ENCODE data around the gene HABP4. TPM values are rescaled to one million over a fixed set of nuclear protein-coding genes. Genes with fewer than 3 reads are reported as not detected.

HABP4 gene
- total RNA-seq, 1 donor from 2014 or later, result 15.8 TPM

GRCh38 chr9:96513622-96514021 is 63.7 kb downstream of the HABP4 start:
- peaks cover 15% of the 10 kb centered on the region for H3K36me3 Mint-ChIP-seq (ENCODE audit: unreplicated experiment)
- peak overlapping the region; percentile 15 for H3K27ac Mint-ChIP-seq (ENCODE audit: unreplicated experiment)
- peaks cover 37% of the 10 kb centered on the region for H3K4me1 Mint-ChIP-seq (ENCODE audit: unreplicated experiment)
- TF ChIP-seq CTCF (IDR thresholded peaks at IDR 0.05), result no peak
- no peak overlapping the region for H3K4me3 Mint-ChIP-seq (ENCODE audit: unreplicated experiment)
- no peak for DNase-seq (ENCODE audit: extremely low spot score, unreplicated experiment)
- H3K27me3 Mint-ChIP-seq (ENCODE audit: unreplicated experiment), result no peaks in the 10 kb centered on the region
- H3K9me3 Mint-ChIP-seq (ENCODE audit: unreplicated experiment), result no peaks in the 10 kb centered on the region

- no peaks in the 10 kb centered on the region for H3K27me3 Mint-ChIP-seq (ENCODE audit: unreplicated experiment)
- peaks cover 37% of the 10 kb centered on the region for H3K4me1 Mint-ChIP-seq (ENCODE audit: unreplicated experiment)
- TF ChIP-seq CTCF (IDR thresholded peaks at IDR 0.05), result no peak
- no peaks in the 10 kb centered on the region for H3K9me3 Mint-ChIP-seq (ENCODE audit: unreplicated experiment)
- peak overlapping the region; percentile 62 for H3K27ac Mint-ChIP-seq (ENCODE audit: unreplicated experiment)
- DNase-seq (ENCODE audit: extremely low spot score, unreplicated experiment), result no peak
- H3K36me3 Mint-ChIP-seq (ENCODE audit: unreplicated experiment), result peaks cover 10% of the 10 kb centered on the region
- no peak overlapping the region for H3K4me3 Mint-ChIP-seq (ENCODE audit: unreplicated experiment)
Observed at GRCh38 chr9:96514108-96514799, 64.3 kb downstream of the HABP4 start.

- peaks cover 5% of the 10 kb centered on the region for H3K36me3 Mint-ChIP-seq (ENCODE audit: unreplicated experiment)
- DNase-seq (ENCODE audit: extremely low spot score, unreplicated experiment), result no peak
- no peak overlapping the region for H3K4me3 Mint-ChIP-seq (ENCODE audit: unreplicated experiment)
- peak overlapping the region; percentile 62 for H3K27ac Mint-ChIP-seq (ENCODE audit: unreplicated experiment)
- H3K9me3 Mint-ChIP-seq (ENCODE audit: unreplicated experiment), result no peaks in the 10 kb centered on the region
- H3K4me1 Mint-ChIP-seq (ENCODE audit: unreplicated experiment), result peaks cover 35% of the 10 kb centered on the region
- no peak for TF ChIP-seq CTCF (IDR thresholded peaks at IDR 0.05)
- no peaks in the 10 kb centered on the region for H3K27me3 Mint-ChIP-seq (ENCODE audit: unreplicated experiment)
Observed at GRCh38 chr9:96514800-96515158, 64.8 kb downstream of the HABP4 start.

- H3K27ac Mint-ChIP-seq (ENCODE audit: unreplicated experiment), result peak overlapping the region; percentile 62
- H3K4me1 Mint-ChIP-seq (ENCODE audit: unreplicated experiment), result peaks cover 37% of the 10 kb centered on the region
- peaks cover 4% of the 10 kb centered on the region for H3K36me3 Mint-ChIP-seq (ENCODE audit: unreplicated experiment)
- no peak for TF ChIP-seq CTCF (IDR thresholded peaks at IDR 0.05)
- H3K9me3 Mint-ChIP-seq (ENCODE audit: unreplicated experiment), result no peaks in the 10 kb centered on the region
- H3K4me3 Mint-ChIP-seq (ENCODE audit: unreplicated experiment), result no peak overlapping the region
- no peaks in the 10 kb centered on the region for H3K27me3 Mint-ChIP-seq (ENCODE audit: unreplicated experiment)
- no peak for DNase-seq (ENCODE audit: extremely low spot score, unreplicated experiment)
Observed at GRCh38 chr9:96515621-96516470, 65.9 kb downstream of the HABP4 start.

- peaks cover 10% of the 10 kb centered on the region for H3K36me3 Mint-ChIP-seq (ENCODE audit: unreplicated experiment)
- no peak for DNase-seq (ENCODE audit: extremely low spot score, unreplicated experiment)
- H3K27me3 Mint-ChIP-seq (ENCODE audit: unreplicated experiment), result no peaks in the 10 kb centered on the region
- H3K4me1 Mint-ChIP-seq (ENCODE audit: unreplicated experiment), result peaks cover 31% of the 10 kb centered on the region
- H3K4me3 Mint-ChIP-seq (ENCODE audit: unreplicated experiment), result no peak overlapping the region
- no peak for TF ChIP-seq CTCF (IDR thresholded peaks at IDR 0.05)
- H3K9me3 Mint-ChIP-seq (ENCODE audit: unreplicated experiment), result no peaks in the 10 kb centered on the region
- H3K27ac Mint-ChIP-seq (ENCODE audit: unreplicated experiment), result no peak overlapping the region
Observed at GRCh38 chr9:96519095-96519494, 69.1 kb downstream of the HABP4 start.

All from osteocyte (in vitro differentiated cells).